ENCODE measurements around the gene STARD3NL.

The STARD3NL gene

DNA sequence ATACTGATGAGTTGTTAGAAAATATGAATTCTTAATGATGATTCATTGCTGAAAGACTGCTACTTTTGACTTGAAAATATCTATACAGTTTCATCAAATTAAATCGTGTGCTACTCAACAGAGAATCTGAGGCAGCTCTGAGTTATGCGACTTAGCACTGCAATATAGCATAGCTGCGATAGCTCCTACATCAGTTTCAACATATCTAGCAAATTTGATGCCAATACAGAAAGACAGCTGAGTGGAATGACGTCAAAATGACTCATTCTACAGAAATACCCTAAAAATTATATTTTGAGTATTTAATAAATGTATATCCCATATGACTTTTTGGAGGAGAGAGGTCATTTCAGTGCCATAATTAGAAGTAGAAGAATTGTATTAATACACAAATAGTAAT is 96.4 kb downstream of the STARD3NL start:
- TF ChIP-seq, protein P1, sequence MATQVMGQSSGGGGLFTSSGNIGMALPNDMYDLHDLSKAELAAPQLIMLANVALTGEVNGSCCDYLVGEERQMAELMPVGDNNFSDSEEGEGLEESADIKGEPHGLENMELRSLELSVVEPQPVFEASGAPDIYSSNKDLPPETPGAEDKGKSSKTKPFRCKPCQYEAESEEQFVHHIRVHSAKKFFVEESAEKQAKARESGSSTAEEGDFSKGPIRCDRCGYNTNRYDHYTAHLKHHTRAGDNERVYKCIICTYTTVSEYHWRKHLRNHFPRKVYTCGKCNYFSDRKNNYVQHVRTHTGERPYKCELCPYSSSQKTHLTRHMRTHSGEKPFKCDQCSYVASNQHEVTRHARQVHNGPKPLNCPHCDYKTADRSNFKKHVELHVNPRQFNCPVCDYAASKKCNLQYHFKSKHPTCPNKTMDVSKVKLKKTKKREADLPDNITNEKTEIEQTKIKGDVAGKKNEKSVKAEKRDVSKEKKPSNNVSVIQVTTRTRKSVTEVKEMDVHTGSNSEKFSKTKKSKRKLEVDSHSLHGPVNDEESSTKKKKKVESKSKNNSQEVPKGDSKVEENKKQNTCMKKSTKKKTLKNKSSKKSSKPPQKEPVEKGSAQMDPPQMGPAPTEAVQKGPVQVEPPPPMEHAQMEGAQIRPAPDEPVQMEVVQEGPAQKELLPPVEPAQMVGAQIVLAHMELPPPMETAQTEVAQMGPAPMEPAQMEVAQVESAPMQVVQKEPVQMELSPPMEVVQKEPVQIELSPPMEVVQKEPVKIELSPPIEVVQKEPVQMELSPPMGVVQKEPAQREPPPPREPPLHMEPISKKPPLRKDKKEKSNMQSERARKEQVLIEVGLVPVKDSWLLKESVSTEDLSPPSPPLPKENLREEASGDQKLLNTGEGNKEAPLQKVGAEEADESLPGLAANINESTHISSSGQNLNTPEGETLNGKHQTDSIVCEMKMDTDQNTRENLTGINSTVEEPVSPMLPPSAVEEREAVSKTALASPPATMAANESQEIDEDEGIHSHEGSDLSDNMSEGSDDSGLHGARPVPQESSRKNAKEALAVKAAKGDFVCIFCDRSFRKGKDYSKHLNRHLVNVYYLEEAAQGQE (IDR thresholded peaks at IDR 0.05; ENCODE audit: low read depth) = no peak
- TF ChIP-seq TAF1 (IDR thresholded peaks at IDR 0.05; ENCODE audit: low read depth) = no peak
- no peak for TF ChIP-seq FOXM1 (IDR thresholded peaks at IDR 0.05; ENCODE audit: borderline replicate concordance, low read depth)
- TF ChIP-seq EGR1 (IDR thresholded peaks at IDR 0.05) = no peak
- TF ChIP-seq CREB1 (IDR thresholded peaks at IDR 0.05; ENCODE audit: low read depth) = no peak
- no peak for TF ChIP-seq RAD21 (IDR thresholded peaks at IDR 0.05; ENCODE audit: low read depth)
- TF ChIP-seq, protein P2, sequence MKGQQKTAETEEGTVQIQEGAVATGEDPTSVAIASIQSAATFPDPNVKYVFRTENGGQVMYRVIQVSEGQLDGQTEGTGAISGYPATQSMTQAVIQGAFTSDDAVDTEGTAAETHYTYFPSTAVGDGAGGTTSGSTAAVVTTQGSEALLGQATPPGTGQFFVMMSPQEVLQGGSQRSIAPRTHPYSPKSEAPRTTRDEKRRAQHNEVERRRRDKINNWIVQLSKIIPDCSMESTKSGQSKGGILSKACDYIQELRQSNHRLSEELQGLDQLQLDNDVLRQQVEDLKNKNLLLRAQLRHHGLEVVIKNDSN (IDR thresholded peaks at IDR 0.05) = no peak
- no peak for TF ChIP-seq ZBTB7A (IDR thresholded peaks at IDR 0.05; ENCODE audit: low read depth)
- no peak for TF ChIP-seq EP300 (IDR thresholded peaks at IDR 0.05; ENCODE audit: borderline replicate concordance)
- TF ChIP-seq TCF12 (IDR thresholded peaks at IDR 0.05; ENCODE audit: low read depth) = no peak
- TF ChIP-seq TEAD4 (IDR thresholded peaks at IDR 0.05) = no peak
- no peak for TF ChIP-seq CEBPB (IDR thresholded peaks at IDR 0.05)
- TF ChIP-seq, protein P3, sequence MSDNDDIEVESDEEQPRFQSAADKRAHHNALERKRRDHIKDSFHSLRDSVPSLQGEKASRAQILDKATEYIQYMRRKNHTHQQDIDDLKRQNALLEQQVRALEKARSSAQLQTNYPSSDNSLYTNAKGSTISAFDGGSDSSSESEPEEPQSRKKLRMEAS (IDR thresholded peaks at IDR 0.05) = no peak
- TF ChIP-seq NFIC (IDR thresholded peaks at IDR 0.05) = no peak
- TF ChIP-seq YY1 (IDR thresholded peaks at IDR 0.05; ENCODE audit: low read depth) = no peak

DNA sequence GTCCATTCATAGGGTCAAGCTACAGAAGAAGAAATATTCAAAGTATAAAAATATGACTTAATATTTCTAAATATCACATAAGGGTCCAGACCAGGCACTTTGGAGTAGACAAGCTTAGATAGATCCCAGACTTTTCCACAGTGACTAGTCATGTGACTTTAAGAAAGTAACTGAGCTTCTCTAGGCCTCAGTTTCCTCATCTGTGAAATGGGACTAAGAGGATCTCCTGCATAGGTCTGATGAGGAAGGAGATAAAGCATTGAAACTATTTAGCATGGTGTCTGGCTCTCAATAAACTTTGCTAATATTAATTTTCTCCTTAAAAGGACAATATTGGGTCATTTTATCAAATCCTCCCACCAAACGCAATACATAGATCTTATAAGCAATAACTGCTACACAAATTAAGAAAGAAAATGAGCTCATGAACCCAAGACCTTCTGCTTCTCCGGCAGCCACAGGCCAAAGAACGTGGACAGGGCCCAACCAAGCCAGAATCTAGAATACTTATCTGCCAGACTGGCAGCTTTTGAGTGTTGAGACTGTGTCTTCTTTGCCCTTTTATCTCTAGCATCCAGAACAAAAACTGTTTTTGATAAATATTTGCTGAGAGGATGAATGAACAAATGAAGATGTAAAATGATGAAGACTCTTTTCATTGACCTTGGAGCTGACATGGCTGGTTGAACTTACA is 97.0 kb downstream of the STARD3NL start:
- TF ChIP-seq CREB1 (IDR thresholded peaks at IDR 0.05; ENCODE audit: low read depth) (no peak), TAF1 (IDR thresholded peaks at IDR 0.05; ENCODE audit: low read depth) (no peak), CEBPB (IDR thresholded peaks at IDR 0.05) (no peak), TEAD4 (IDR thresholded peaks at IDR 0.05) (no peak), TCF12 (IDR thresholded peaks at IDR 0.05; ENCODE audit: low read depth) (no peak), YY1 (IDR thresholded peaks at IDR 0.05; ENCODE audit: low read depth) (no peak), RAD21 (IDR thresholded peaks at IDR 0.05; ENCODE audit: low read depth) (no peak), EGR1 (IDR thresholded peaks at IDR 0.05) (no peak)
- TF ChIP-seq, protein P1 (IDR thresholded peaks at IDR 0.05; ENCODE audit: low read depth) = no peak

DNA sequence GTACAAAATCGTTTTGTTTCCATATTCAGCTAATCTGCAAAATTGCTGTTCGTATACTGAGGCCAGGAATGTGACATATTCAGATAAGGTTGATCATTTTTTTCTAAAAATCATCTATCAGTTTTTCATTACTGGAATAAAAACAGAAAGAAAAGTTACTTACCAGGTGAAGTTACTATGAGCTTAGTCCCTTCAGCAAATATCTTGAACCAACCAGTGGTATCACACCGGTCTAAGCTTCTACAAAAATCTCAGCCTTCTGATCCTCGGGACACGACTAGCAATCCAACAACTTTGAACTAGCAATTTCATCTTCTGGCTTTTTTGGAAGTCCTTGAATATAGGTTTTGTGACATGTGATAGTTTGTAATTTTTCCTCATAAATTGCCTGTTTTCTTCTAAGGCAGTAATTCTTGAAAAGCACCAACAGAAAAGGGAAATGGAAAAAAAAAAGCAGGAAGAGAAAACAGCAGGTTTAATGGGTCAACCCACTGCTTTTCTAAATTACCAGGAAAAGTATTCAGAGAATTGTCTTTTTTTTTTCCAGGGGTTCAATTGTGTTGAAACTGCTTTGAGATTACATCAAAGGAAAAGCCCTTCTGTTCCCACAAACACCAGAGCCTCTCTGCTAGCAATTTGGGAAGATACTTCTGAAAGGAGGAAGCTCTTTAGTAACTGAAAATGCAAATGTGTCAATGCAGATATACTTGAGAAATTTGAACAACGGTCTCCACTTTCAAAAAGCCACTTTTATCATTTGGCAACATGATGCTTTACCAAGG is 98.2 kb downstream of the STARD3NL start:
- TF ChIP-seq TEAD4 (IDR thresholded peaks at IDR 0.05) = no peak
- no peak for TF ChIP-seq CEBPB (IDR thresholded peaks at IDR 0.05)

DNA sequence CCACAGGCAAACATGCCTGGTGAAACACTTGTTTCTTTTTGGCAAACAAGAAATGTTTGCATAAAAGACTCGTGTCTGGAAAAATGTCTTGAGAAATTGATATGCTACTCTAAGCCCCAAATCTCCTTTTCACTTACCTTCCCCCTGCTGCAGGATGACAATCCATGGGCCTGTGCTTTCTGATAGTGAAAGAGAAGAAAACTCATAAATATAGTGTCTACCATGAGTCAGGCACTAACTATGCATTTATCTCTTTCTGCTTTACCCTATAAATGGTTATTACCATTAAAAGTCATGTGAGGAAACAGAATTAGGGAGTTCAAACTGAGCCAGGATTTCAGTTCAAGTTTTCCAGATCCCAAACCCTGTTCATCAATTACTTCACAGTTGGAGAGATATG is 102.0 kb downstream of the STARD3NL start:
- TF ChIP-seq EGR1 (IDR thresholded peaks at IDR 0.05) (no peak), FOXM1 (IDR thresholded peaks at IDR 0.05; ENCODE audit: borderline replicate concordance, low read depth) (no peak), ZBTB7A (IDR thresholded peaks at IDR 0.05; ENCODE audit: low read depth) (no peak), TAF1 (IDR thresholded peaks at IDR 0.05; ENCODE audit: low read depth) (no peak), CREB1 (IDR thresholded peaks at IDR 0.05; ENCODE audit: low read depth) (no peak), YY1 (IDR thresholded peaks at IDR 0.05; ENCODE audit: low read depth) (no peak), NFIC (IDR thresholded peaks at IDR 0.05) (no peak)
- TF ChIP-seq, protein P1 (IDR thresholded peaks at IDR 0.05; ENCODE audit: low read depth) = no peak
- TF ChIP-seq, protein P2 (IDR thresholded peaks at IDR 0.05) = no peak
- TF ChIP-seq, protein P3 (IDR thresholded peaks at IDR 0.05) = no peak

Data from Ishikawa (cell line).